ENCODE data around the gene TMC6. TPM values are rescaled to one million over a fixed set of nuclear protein-coding genes. Genes with fewer than 3 reads are reported as not detected.

The TMC6 gene
- total and polyA plus RNA-seq, 2 of the 13 experiments (the other 11 are each of a cell fraction or from before 2014, with no cell fraction given), result 48.4 to 99.1 TPM

DNA sequence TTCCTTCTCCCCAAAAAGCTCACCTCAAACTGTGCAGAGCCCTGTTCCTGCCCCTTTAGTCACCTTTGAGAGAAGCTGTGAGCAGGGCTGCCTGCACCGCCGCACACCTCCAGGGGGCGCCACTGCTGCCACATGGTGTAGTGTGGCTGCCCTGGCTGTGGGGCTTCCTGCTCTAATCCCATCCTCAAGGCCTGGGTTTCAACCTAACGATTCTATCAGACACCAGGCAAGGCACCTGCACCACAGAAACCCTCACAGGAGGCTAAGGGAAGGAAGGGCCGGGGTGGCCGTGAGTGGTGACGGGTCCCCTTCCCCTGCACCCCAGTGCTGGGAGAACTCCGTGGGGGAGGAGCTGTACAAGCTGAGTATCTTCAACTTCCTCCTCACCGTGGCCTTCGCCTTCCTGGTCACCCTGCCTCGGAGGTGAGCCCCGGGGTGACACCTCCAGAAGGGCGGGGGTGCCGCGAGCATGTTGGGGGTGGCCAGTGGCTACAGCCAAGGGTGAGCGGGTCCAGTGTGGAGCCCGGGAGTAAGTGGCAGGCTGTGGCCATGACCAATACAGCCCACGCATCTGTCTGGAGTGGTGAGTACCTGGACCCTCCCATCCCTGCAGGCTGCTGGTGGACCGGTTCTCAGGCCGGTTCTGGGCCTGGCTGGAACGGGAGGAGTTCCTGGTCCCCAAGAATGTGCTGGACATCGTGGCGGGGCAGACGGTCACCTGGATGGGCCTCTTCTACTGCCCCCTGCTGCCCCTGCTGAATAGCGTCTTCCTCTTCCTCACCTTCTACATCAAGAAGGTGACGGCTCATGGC, 9.0 kb upstream of the TMC6 start (continued):
- no peak for TF ChIP-seq MAFK (conservative IDR thresholded peaks at IDR 0.05 in 1 of 2, IDR thresholded peaks at IDR 0.05 in 1 of 2; ENCODE audit: low read length in 2 of 2)
- no peak for TF ChIP-seq ATF1 (CRISPR knock-in tag; IDR thresholded peaks at IDR 0.05)
- TF ChIP-seq RARA (CRISPR knock-in tag; IDR thresholded peaks at IDR 0.05), result peak; percentile 4; the same call in 1 of the 2 replicates
- TF ChIP-seq MYC (CRISPR knock-in tag; IDR thresholded peaks at IDR 0.05; ENCODE audit: borderline replicate concordance), result peak; percentile 42; the same call in 1 of the 2 replicates
- TF ChIP-seq ZNF83 (CRISPR knock-in tag; IDR thresholded peaks at IDR 0.05; ENCODE audit: borderline replicate concordance), result no peak
- TF ChIP-seq MTA3 (CRISPR knock-in tag; IDR thresholded peaks at IDR 0.05), result no peak
- TF ChIP-seq NFE2L2 (IDR thresholded peaks at IDR 0.05; ENCODE audit: low read length), result no peak
- TF ChIP-seq ONECUT2 (CRISPR knock-in tag; IDR thresholded peaks at IDR 0.05), result no peak
- TF ChIP-seq ZBTB38 (CRISPR knock-in tag; IDR thresholded peaks at IDR 0.05), result peak; percentile 69; the same call in 1 of the 2 replicates
- no peak for TF ChIP-seq FOSL2 (CRISPR knock-in tag; IDR thresholded peaks at IDR 0.05)
- no peak for TF ChIP-seq KLF6 (CRISPR knock-in tag; IDR thresholded peaks at IDR 0.05)
- TF ChIP-seq, protein P1, sequence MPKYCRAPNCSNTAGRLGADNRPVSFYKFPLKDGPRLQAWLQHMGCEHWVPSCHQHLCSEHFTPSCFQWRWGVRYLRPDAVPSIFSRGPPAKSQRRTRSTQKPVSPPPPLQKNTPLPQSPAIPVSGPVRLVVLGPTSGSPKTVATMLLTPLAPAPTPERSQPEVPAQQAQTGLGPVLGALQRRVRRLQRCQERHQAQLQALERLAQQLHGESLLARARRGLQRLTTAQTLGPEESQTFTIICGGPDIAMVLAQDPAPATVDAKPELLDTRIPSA (CRISPR knock-in tag; IDR thresholded peaks at IDR 0.05; ENCODE audit: borderline replicate concordance), result no peak
- TF ChIP-seq ATF7 (IDR thresholded peaks at IDR 0.05), result no peak
- TF ChIP-seq ATF7 (CRISPR knock-in tag; IDR thresholded peaks at IDR 0.05), result no peak
- no peak for TF ChIP-seq SMARCE1 (IDR thresholded peaks at IDR 0.05; ENCODE audit: borderline replicate concordance)
- TF ChIP-seq SNAPC2 (CRISPR knock-in tag; IDR thresholded peaks at IDR 0.05), result no peak
- TF ChIP-seq, protein P2, sequence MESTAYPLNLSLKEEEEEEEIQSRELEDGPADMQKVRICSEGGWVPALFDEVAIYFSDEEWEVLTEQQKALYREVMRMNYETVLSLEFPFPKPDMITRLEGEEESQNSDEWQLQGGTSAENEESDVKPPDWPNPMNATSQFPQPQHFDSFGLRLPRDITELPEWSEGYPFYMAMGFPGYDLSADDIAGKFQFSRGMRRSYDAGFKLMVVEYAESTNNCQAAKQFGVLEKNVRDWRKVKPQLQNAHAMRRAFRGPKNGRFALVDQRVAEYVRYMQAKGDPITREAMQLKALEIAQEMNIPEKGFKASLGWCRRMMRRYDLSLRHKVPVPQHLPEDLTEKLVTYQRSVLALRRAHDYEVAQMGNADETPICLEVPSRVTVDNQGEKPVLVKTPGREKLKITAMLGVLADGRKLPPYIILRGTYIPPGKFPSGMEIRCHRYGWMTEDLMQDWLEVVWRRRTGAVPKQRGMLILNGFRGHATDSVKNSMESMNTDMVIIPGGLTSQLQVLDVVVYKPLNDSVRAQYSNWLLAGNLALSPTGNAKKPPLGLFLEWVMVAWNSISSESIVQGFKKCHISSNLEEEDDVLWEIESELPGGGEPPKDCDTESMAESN (CRISPR knock-in tag; conservative IDR thresholded peaks at IDR 0.05), result no peak
- no peak for TF ChIP-seq ZNF441 (CRISPR knock-in tag; IDR thresholded peaks at IDR 0.05; ENCODE audit: borderline replicate concordance)
- TF ChIP-seq, protein P3, sequence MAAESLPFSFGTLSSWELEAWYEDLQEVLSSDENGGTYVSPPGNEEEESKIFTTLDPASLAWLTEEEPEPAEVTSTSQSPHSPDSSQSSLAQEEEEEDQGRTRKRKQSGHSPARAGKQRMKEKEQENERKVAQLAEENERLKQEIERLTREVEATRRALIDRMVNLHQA (CRISPR knock-in tag; IDR thresholded peaks at IDR 0.05), result no peak
- TF ChIP-seq, protein P4, sequence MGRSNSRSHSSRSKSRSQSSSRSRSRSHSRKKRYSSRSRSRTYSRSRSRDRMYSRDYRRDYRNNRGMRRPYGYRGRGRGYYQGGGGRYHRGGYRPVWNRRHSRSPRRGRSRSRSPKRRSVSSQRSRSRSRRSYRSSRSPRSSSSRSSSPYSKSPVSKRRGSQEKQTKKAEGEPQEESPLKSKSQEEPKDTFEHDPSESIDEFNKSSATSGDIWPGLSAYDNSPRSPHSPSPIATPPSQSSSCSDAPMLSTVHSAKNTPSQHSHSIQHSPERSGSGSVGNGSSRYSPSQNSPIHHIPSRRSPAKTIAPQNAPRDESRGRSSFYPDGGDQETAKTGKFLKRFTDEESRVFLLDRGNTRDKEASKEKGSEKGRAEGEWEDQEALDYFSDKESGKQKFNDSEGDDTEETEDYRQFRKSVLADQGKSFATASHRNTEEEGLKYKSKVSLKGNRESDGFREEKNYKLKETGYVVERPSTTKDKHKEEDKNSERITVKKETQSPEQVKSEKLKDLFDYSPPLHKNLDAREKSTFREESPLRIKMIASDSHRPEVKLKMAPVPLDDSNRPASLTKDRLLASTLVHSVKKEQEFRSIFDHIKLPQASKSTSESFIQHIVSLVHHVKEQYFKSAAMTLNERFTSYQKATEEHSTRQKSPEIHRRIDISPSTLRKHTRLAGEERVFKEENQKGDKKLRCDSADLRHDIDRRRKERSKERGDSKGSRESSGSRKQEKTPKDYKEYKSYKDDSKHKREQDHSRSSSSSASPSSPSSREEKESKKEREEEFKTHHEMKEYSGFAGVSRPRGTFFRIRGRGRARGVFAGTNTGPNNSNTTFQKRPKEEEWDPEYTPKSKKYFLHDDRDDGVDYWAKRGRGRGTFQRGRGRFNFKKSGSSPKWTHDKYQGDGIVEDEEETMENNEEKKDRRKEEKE (IDR thresholded peaks at IDR 0.05), result no peak
- TF ChIP-seq ZNF382 (CRISPR knock-in tag; IDR thresholded peaks at IDR 0.05; ENCODE audit: borderline replicate concordance), result no peak
- no peak for TF ChIP-seq TAF15 (IDR thresholded peaks at IDR 0.05; ENCODE audit: low read depth, low read length, poor library complexity, severe bottlenecking)
- TF ChIP-seq ZNF761 (CRISPR knock-in tag; conservative IDR thresholded peaks at IDR 0.05), result no peak
- TF ChIP-seq ZC3H4 (CRISPR knock-in tag; IDR thresholded peaks at IDR 0.05; ENCODE audit: borderline replicate concordance), result no peak

Data from HepG2 (cell line).